ENCODE results near the gene STAC2. TPM values are rescaled to one million over a fixed set of nuclear protein-coding genes. Genes with fewer than 3 reads are reported as not detected.

The STAC2 gene
- total and polyA plus RNA-seq, 7 experiments from 2014 or later, result not detected

DNA sequence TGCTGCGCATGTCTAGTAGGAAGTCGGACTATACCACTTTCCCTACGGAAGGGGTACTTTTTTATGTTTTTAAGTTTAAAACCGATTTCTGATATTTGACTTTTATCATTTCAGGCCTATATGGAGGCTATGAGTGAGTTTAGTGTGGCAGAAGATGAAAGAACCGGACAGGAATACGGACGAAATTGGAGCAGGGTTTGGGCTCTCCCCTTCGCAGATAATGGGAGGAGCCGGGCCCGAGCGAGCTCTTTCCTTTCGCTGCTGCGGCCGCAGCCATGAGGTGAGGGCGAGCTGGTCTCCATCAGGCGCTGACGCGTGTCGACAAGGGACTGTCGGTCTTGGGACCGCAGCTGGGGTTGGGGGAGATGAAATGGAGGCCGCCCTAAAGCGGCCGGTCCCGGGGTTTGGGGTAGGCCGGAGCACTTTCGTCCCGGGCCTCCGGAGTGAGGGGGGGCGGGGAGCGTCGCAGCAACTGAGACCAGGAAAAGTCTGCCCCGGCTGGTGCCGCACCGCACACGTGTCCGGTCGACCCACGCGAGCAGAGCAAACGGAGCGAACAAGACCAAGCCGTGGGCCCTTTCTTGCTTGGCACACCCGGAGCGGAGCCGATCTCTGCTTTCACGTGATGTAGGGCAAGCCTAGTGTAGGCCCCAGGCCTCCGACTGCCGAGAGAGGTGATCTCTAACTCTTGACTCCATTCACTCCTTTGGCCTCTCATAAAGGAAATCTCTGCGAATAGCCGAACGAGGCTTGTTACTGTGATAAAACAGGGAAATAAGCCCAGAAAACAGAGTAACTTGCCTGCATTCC is 25.5 kb downstream of the STAC2 start, which contains the start of gene RPL19:
Gene RPL19 (plus strand): TSS at position 214 of the 810 bp plus-strand sequence. CDS start 62 bp downstream, at position 276.
- H3K9me3 ChIP-seq (ENCODE audit: control insufficient read depth in 2 of 3, low read length in 3 of 3), result no peaks in the 10 kb centered on the region
- Mint-ChIP-seq H3K9me3 (no peaks in the 10 kb centered on the region), H3K36me3 (peaks cover 4 to 37% (median 28%) of the 10 kb centered on the region in 5 donors), H3K27me3 (no peaks in the 10 kb centered on the region), H3K27ac (peak within 1 kb of the TSS; percentile 93 to 100 (median 99)), H3K4me1 (peaks cover 38 to 72% (median 54%) of the 10 kb centered on the region in 7 donors), H3K4me3 (peak within 1 kb of the TSS; percentile 87 to 98 (median 92))
- DNase-seq (peak in 5 of 9 donors; percentile 73 to 93 (median 79)), ATAC-seq (peak; percentile 87)
- POLR2A ChIA-PET, result interaction anchor here (0.6 to 11.8 kb wide), 36 partner anchors 9 to 780 kb away, joined by 3 to 144 read pairs (median 5); partner anchors contain the start of genes ARL5C, CDK12, FBXO47 and LASP1
- intact Hi-C loops (cut with micrococcal nuclease), result loop anchor here in 1 of 2 donors (1.0 kb wide), 5 partner anchors 9 to 448 kb away; partner anchors contain the start of genes CDK12, LASP1 and PSMB3
- peaks cover 20 to 37% (median 23%) of the 10 kb centered on the region in 3 experiments for H3K36me3 ChIP-seq (ENCODE audit: control insufficient read depth in 2 of 3, insufficient read depth in 3 of 3, low read length in 3 of 3)
- peak within 1 kb of the TSS; percentile 98 for H3K27ac ChIP-seq (ENCODE audit: low read depth, low read length)
- no peaks in the 10 kb centered on the region for H3K27me3 ChIP-seq (ENCODE audit: control insufficient read depth in 2 of 2, insufficient read depth in 2 of 2, low read length in 2 of 2)
- H3K4me3 ChIP-seq (ENCODE audit: low read length), result peak within 1 kb of the TSS; percentile 83
- H3K4me1 ChIP-seq (ENCODE audit: control insufficient read depth in 2 of 2, insufficient read depth in 2 of 2, low read length in 2 of 2), result peaks cover 39 to 46% of the 10 kb centered on the region in 2 donors
- CTCF ChIA-PET, result interaction anchor here (0.5 to 2.5 kb wide), 12 partner anchors 31 to 428 kb away, joined by 3 to 14 read pairs (median 3); no protein-coding TSS in a partner anchor

DNA sequence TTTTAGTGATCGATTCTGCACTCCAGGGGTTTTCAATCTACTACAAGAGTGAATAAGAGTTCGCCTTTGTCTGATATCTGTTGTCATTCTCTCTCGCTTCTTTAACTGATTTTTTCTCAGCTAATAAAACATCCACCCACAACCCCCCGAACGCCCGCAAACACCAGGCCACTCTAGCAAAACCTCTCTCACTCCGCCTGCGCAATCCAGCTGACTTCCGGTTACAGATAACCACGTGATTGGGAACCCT is 26.0 kb downstream of the STAC2 start:
- peak overlapping the region; percentile 98 for H3K27ac ChIP-seq (ENCODE audit: low read depth, low read length)
- ChIA-PET CTCF (interaction anchor here (0.5 to 2.5 kb wide), 12 partner anchors 31 to 427 kb away, joined by 3 to 14 read pairs (median 3); no protein-coding TSS in a partner anchor), POLR2A (interaction anchor here (0.6 to 11.8 kb wide), 36 partner anchors 9 to 781 kb away, joined by 3 to 144 read pairs (median 5); partner anchors contain the start of genes ARL5C, CDK12, FBXO47 and LASP1)
- Mint-ChIP-seq H3K27me3 (no peaks in the 10 kb centered on the region), H3K9me3 (no peaks in the 10 kb centered on the region), H3K4me1 (peaks cover 38 to 72% (median 54%) of the 10 kb centered on the region in 7 donors), H3K4me3 (peak overlapping the region; percentile 87 to 98 (median 92)), H3K36me3 (peaks cover 4 to 31% (median 25%) of the 10 kb centered on the region in 5 donors), H3K27ac (peak overlapping the region; percentile 93 to 100 (median 99))
- intact Hi-C loops (cut with micrococcal nuclease), result loop anchor here (1.0 to 2.0 kb wide), 7 partner anchors 10 to 447 kb away; partner anchors contain the start of genes LASP1 (in 2 of the 2), CDK12 (in 1 of the 2) and PSMB3 (in 1 of the 2)
- H3K4me3 ChIP-seq (ENCODE audit: low read length), result peak overlapping the region; percentile 83
- peaks cover 20 to 33% (median 23%) of the 10 kb centered on the region in 3 experiments for H3K36me3 ChIP-seq (ENCODE audit: control insufficient read depth in 2 of 3, insufficient read depth in 3 of 3, low read length in 3 of 3)
- peak in 7 of 9 donors; percentile 61 to 93 (median 89) for DNase-seq
- no peaks in the 10 kb centered on the region for H3K9me3 ChIP-seq (ENCODE audit: control insufficient read depth in 2 of 3, low read length in 3 of 3)
- peaks cover 42 to 46% of the 10 kb centered on the region in 2 donors for H3K4me1 ChIP-seq (ENCODE audit: control insufficient read depth in 2 of 2, insufficient read depth in 2 of 2, low read length in 2 of 2)
- ATAC-seq, result peak; percentile 85
- no peaks in the 10 kb centered on the region for H3K27me3 ChIP-seq (ENCODE audit: control insufficient read depth in 2 of 2, insufficient read depth in 2 of 2, low read length in 2 of 2)

DNA sequence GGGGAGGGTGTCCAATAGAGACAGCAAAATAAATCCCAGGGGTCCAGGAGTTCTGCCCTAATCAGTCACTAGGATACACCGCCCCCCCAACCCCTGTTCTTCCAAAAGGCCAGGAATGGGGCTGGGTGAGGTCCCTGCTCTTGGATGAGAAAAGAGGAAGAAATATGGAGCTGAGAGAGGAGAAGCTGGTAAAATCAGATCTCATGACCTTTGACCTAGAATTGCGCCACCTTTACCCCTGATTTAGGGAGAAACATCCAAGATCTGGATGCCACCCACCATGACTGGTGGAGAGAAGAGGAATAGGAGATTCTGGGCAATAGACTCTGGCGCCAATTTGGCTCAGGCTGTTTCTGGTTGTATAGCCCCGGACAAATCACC is 27.6 kb downstream of the STAC2 start:
- POLR2A ChIA-PET, result interaction anchor here (2.7 kb wide), 2 partner anchors 11 to 23 kb away, joined by 8 to 13 read pairs; no protein-coding TSS in a partner anchor
- peak overlapping the region; percentile 72 for H3K27ac ChIP-seq (ENCODE audit: low read depth, low read length)

DNA sequence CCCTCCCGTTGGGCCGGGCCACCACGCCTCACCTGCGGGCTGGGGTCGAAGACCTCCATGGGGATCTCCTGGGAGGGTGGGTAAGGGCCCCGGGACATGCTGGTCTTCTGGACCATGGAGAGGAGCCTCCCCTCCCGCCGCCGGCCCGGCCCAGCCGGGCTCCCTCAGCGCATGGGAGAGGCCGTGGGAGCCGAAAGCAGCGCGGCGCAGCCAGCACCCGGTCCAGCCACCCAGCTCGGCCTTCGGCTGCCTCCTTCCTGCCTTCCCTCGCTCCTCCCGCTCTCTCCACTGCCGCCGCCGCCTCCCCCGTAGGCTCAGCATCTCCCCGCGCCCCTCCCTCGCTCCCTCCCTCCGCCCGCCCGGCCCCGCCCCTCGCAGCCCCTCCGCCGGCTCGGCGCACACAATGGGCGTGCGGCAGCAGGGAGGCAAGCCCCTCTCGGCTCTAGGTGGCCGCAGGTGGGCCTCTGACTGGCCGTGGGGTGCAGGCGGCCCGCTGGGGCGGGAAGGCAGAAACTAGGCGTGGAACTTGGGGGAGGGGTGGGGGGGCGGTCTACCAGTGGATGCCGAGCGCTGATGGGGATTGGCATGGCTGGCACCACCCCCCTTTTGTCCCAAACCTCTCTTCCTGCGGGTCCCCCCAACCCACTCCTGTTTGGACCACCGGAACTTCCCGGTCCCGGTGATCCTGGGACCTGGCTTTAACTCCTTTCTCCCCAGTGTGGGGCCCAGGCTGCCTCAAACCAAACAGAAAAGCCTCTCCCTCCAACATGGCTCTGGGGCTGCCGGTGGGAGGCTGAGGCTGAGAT is 28.2 kb downstream of the STAC2 start, which contains the start of gene CACNB1:
Gene CACNB1 (minus strand): TSS at position 290 of the 806 bp plus-strand sequence. CDS start 174 bp downstream, at position 116.
- Histone ChIP-seq H3K4me3 (ENCODE audit: low read length) (peak within 1 kb of the TSS; percentile 64), H3K27me3 (ENCODE audit: control insufficient read depth in 2 of 2, insufficient read depth in 2 of 2, low read length in 2 of 2) (no peaks in the 10 kb centered on the region), H3K27ac (ENCODE audit: low read depth, low read length) (peak within 1 kb of the TSS; percentile 72), H3K4me1 (ENCODE audit: control insufficient read depth in 2 of 2, insufficient read depth in 2 of 2, low read length in 2 of 2) (peaks cover 43% of the 10 kb centered on the region in 2 donors), H3K36me3 (ENCODE audit: control insufficient read depth in 2 of 3, insufficient read depth in 3 of 3, low read length in 3 of 3) (peaks cover 9 to 11% (median 11%) of the 10 kb centered on the region in 3 experiments), H3K9me3 (ENCODE audit: control insufficient read depth in 2 of 3, low read length in 3 of 3) (no peaks in the 10 kb centered on the region)
- Mint-ChIP-seq H3K27ac (peak within 1 kb of the TSS; percentile 77 to 100 (median 99)), H3K4me1 (peaks cover 40 to 69% (median 58%) of the 10 kb centered on the region in 7 donors), H3K27me3 (no peaks in the 10 kb centered on the region), H3K9me3 (no peaks in the 10 kb centered on the region), H3K36me3 (peaks cover 1 to 23% (median 14%) of the 10 kb centered on the region in 5 donors), H3K4me3 (peak within 1 kb of the TSS; percentile 87 to 98 (median 92))
- ATAC-seq, result peak; percentile 49
- intact Hi-C loops (cut with micrococcal nuclease), result loop anchor here (1.0 to 2.0 kb wide), 3 partner anchors 33 to 327 kb away; partner anchors contain the start of gene LASP1 (in 1 of the 2)
- ChIA-PET CTCF (interaction anchor here (2.0 kb wide), 1 partner anchor 47 kb away, joined by 8 read pairs; no protein-coding TSS in a partner anchor), POLR2A (interaction anchor here (1.2 kb wide), 1 partner anchor 343 kb away, joined by 5 read pairs; the partner anchor contains the start of gene RPL23)
- DNase-seq, result peak; percentile 27 to 76 (median 50)

More for the DNA sequence above, 27.6 kb downstream of the STAC2 start:
- H3K9me3 ChIP-seq (ENCODE audit: control insufficient read depth in 2 of 3, low read length in 3 of 3), result no peaks in the 10 kb centered on the region
- no peaks in the 10 kb centered on the region for H3K27me3 ChIP-seq (ENCODE audit: control insufficient read depth in 2 of 2, insufficient read depth in 2 of 2, low read length in 2 of 2)
- Mint-ChIP-seq H3K9me3 (no peaks in the 10 kb centered on the region), H3K4me1 (peaks cover 43 to 73% (median 59%) of the 10 kb centered on the region in 7 donors), H3K27ac (peak overlapping the region; percentile 77 to 100 (median 99)), H3K4me3 (peak overlapping the region; percentile 87 to 98 (median 92)), H3K27me3 (no peaks in the 10 kb centered on the region), H3K36me3 (peaks cover 4 to 23% (median 18%) of the 10 kb centered on the region in 5 donors)
- ATAC-seq (no peak), DNase-seq (no peak)
- H3K4me3 ChIP-seq (ENCODE audit: low read length), result peak overlapping the region; percentile 64
- peaks cover 13 to 17% (median 15%) of the 10 kb centered on the region in 3 experiments for H3K36me3 ChIP-seq (ENCODE audit: control insufficient read depth in 2 of 3, insufficient read depth in 3 of 3, low read length in 3 of 3)
- intact Hi-C loops (cut with micrococcal nuclease), result loop anchor here in 1 of 2 donors (2.0 kb wide), 2 partner anchors 43 to 327 kb away; partner anchors contain the start of gene LASP1
- CTCF ChIA-PET, result interaction anchor here (1.0 kb wide), 1 partner anchor 33 kb away, joined by 4 read pairs; no protein-coding TSS in a partner anchor
- H3K4me1 ChIP-seq (ENCODE audit: control insufficient read depth in 2 of 2, insufficient read depth in 2 of 2, low read length in 2 of 2), result peaks cover 43 to 46% of the 10 kb centered on the region in 2 donors

DNA sequence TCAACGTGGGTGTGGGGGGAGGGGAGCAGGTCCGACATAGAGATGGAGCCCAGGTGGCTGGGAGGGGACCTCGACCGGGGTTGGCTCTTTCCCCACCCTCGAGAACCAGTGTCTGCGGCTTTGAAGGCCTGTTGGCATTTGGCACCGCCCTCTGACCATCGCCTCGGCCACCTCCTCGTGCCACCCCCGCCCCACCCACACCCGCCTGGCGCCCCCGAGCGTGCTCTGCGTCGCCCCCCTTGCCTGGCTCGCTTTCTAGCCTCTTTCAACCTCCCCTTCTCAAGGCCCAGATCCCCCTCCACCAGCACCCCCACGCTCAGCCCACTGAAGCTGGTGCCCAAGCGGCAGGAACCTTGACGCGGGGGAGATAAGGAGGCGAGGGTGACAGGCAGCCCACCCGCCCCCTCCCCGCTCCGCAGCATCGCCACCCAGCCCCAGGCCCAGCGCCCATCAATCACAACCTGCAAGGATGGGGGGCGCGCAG is 28.9 kb downstream of the STAC2 start:
- Histone ChIP-seq H3K27ac (ENCODE audit: low read depth, low read length) (peak overlapping the region; percentile 72), H3K4me3 (ENCODE audit: low read length) (peak overlapping the region; percentile 64), H3K27me3 (ENCODE audit: control insufficient read depth in 2 of 2, insufficient read depth in 2 of 2, low read length in 2 of 2) (no peaks in the 10 kb centered on the region), H3K36me3 (ENCODE audit: control insufficient read depth in 2 of 3, insufficient read depth in 3 of 3, low read length in 3 of 3) (peaks cover 1 to 9% (median 4%) of the 10 kb centered on the region in 3 experiments), H3K4me1 (ENCODE audit: control insufficient read depth in 2 of 2, insufficient read depth in 2 of 2, low read length in 2 of 2) (peaks cover 35 to 37% of the 10 kb centered on the region in 2 donors), H3K9me3 (ENCODE audit: control insufficient read depth in 2 of 3, low read length in 3 of 3) (no peaks in the 10 kb centered on the region)
- peaks cover 0 to 20% (median 10%) of the 10 kb centered on the region in 5 donors for H3K36me3 Mint-ChIP-seq
- CTCF ChIA-PET, result interaction anchor here (2.0 kb wide), 1 partner anchor 48 kb away, joined by 8 read pairs; no protein-coding TSS in a partner anchor
- H3K9me3 Mint-ChIP-seq, result no peaks in the 10 kb centered on the region
- intact Hi-C loops (cut with micrococcal nuclease), result loop anchor here in 1 of 2 donors (1.0 kb wide), 1 partner anchor 33 kb away; no protein-coding TSS in a partner anchor
- H3K27me3 Mint-ChIP-seq, result no peaks in the 10 kb centered on the region
- peak overlapping the region in 2 of 9 donors; percentile 14 to 47 for H3K27ac Mint-ChIP-seq
- peaks cover 36 to 63% (median 57%) of the 10 kb centered on the region in 7 donors for H3K4me1 Mint-ChIP-seq
- peak overlapping the region; percentile 50 to 98 (median 87) for H3K4me3 Mint-ChIP-seq
- POLR2A ChIA-PET, result interaction anchor here (1.2 kb wide), 1 partner anchor 343 kb away, joined by 5 read pairs; the partner anchor contains the start of gene RPL23
- DNase-seq (no peak), ATAC-seq (no peak)

Measured in naive thymus-derived CD4-positive, alpha-beta T cell (primary cell).